ENCODE results near the gene MYZAP.

MYZAP gene

GRCh38 chr15:57734860-57735259, 143.2 kb downstream of the MYZAP start:
- Histone ChIP-seq H3K27ac (ENCODE audit: low read depth, low read length) (no peak overlapping the region), H3K27me3 (ENCODE audit: insufficient read depth, low read length) (no peaks in the 10 kb centered on the region)

More at GRCh38 chr15:57734860-57735259, 143.2 kb downstream of the MYZAP start:
- Histone ChIP-seq H2AFZ (ENCODE audit: low read length, unreplicated experiment) (no peak overlapping the region), H3K4me3 (ENCODE audit: low read depth, low read length) (no peak overlapping the region), H3K36me3 (ENCODE audit: insufficient read depth, low read length) (no peaks in the 10 kb centered on the region), H3K79me2 (ENCODE audit: control insufficient read depth, insufficient read depth, low read length, unreplicated experiment) (no peaks in the 10 kb centered on the region), H3K4me1 (ENCODE audit: control insufficient read depth, insufficient read depth, low read length, unreplicated experiment) (peaks cover 6% of the 10 kb centered on the region)

Measured in ACC112 (cell line).